Measurements from ENCODE around the gene DMAC2.
A peak's percentile ranks its signal among the peaks of the same experiment; 100 is the strongest.

The DMAC2 gene

GRCh38 chr19:41433171-41433570 is 6.5 kb downstream of the DMAC2 start:
- Mint-ChIP-seq H3K27ac (no peak overlapping the region), H3K4me1 (ENCODE audit: low read depth) (peaks cover 19% of the 10 kb centered on the region), H3K27me3 (no peaks in the 10 kb centered on the region), H3K36me3 (ENCODE audit: low read depth) (peaks cover 81% of the 10 kb centered on the region), H3K9me3 (no peaks in the 10 kb centered on the region), H3K4me3 (no peak overlapping the region)
- DNase-seq: no peak

- Mint-ChIP-seq H3K4me3 (no peak overlapping the region), H3K4me1 (ENCODE audit: low read depth) (peaks cover 26% of the 10 kb centered on the region), H3K27ac (peak overlapping the region; percentile 26), H3K27me3 (no peaks in the 10 kb centered on the region), H3K36me3 (ENCODE audit: low read depth) (peaks cover 67% of the 10 kb centered on the region), H3K9me3 (no peaks in the 10 kb centered on the region)
- DNase-seq: no peak
Measured at GRCh38 chr19:41431426-41432386, 8.0 kb downstream of the DMAC2 start.

GRCh38 chr19:41430922-41431321 is 8.8 kb downstream of the DMAC2 start:
- H3K36me3 Mint-ChIP-seq (ENCODE audit: low read depth): peaks cover 65% of the 10 kb centered on the region
- no peaks in the 10 kb centered on the region for H3K9me3 Mint-ChIP-seq
- peaks cover 27% of the 10 kb centered on the region for H3K4me1 Mint-ChIP-seq (ENCODE audit: low read depth)
- H3K4me3 Mint-ChIP-seq: no peak overlapping the region
- no peaks in the 10 kb centered on the region for H3K27me3 Mint-ChIP-seq
- DNase-seq: no peak
- H3K27ac Mint-ChIP-seq: peak overlapping the region; percentile 26

- peaks cover 27% of the 10 kb centered on the region for H3K4me1 Mint-ChIP-seq (ENCODE audit: low read depth)
- peak overlapping the region; percentile 71 for H3K4me3 Mint-ChIP-seq
- DNase-seq: no peak
- no peaks in the 10 kb centered on the region for H3K27me3 Mint-ChIP-seq
- no peaks in the 10 kb centered on the region for H3K9me3 Mint-ChIP-seq
- peak overlapping the region; percentile 85 for H3K27ac Mint-ChIP-seq
- H3K36me3 Mint-ChIP-seq (ENCODE audit: low read depth): peaks cover 61% of the 10 kb centered on the region
Measured at GRCh38 chr19:41428481-41428859, 11.2 kb downstream of the DMAC2 start.

GRCh38 chr19:41427647-41428480 is 11.8 kb downstream of the DMAC2 start:
- peaks cover 60% of the 10 kb centered on the region for H3K36me3 Mint-ChIP-seq (ENCODE audit: low read depth)

GRCh38 chr19:41426952-41427646 is 12.6 kb downstream of the DMAC2 start, which contains the start of gene B3GNT8:
TSS of gene B3GNT8 (minus strand) at chr19:41427374. CDS start at chr19:41426778, 596 bp downstream.
- Mint-ChIP-seq H3K4me3 (peak within 1 kb of the TSS; percentile 71), H3K27ac (peak within 1 kb of the TSS; percentile 85), H3K9me3 (no peaks in the 10 kb centered on the region), H3K36me3 (ENCODE audit: low read depth) (peaks cover 60% of the 10 kb centered on the region), H3K4me1 (ENCODE audit: low read depth) (peaks cover 27% of the 10 kb centered on the region), H3K27me3 (no peaks in the 10 kb centered on the region)
- DNase-seq: peak; percentile 62

More at GRCh38 chr19:41427647-41428480, 11.8 kb downstream of the DMAC2 start:
- H3K27ac Mint-ChIP-seq: peak overlapping the region; percentile 85
- no peaks in the 10 kb centered on the region for H3K27me3 Mint-ChIP-seq
- H3K9me3 Mint-ChIP-seq: no peaks in the 10 kb centered on the region
- H3K4me3 Mint-ChIP-seq: peak overlapping the region; percentile 71
- peak; percentile 49 for DNase-seq
- peaks cover 27% of the 10 kb centered on the region for H3K4me1 Mint-ChIP-seq (ENCODE audit: low read depth)

- no peaks in the 10 kb centered on the region for H3K27me3 Mint-ChIP-seq
- H3K9me3 Mint-ChIP-seq: no peaks in the 10 kb centered on the region
- peaks cover 27% of the 10 kb centered on the region for H3K4me1 Mint-ChIP-seq (ENCODE audit: low read depth)
- no peak overlapping the region for H3K4me3 Mint-ChIP-seq
- H3K36me3 Mint-ChIP-seq (ENCODE audit: low read depth): peaks cover 59% of the 10 kb centered on the region
- DNase-seq: no peak
- H3K27ac Mint-ChIP-seq: peak overlapping the region; percentile 62
Measured at GRCh38 chr19:41426116-41426841, 13.4 kb downstream of the DMAC2 start.

- Mint-ChIP-seq H3K36me3 (ENCODE audit: low read depth) (peaks cover 57% of the 10 kb centered on the region), H3K27ac (peak overlapping the region; percentile 26), H3K9me3 (no peaks in the 10 kb centered on the region), H3K4me1 (ENCODE audit: low read depth) (peaks cover 24% of the 10 kb centered on the region), H3K27me3 (no peaks in the 10 kb centered on the region), H3K4me3 (no peak overlapping the region)
- no peak for DNase-seq
Measured at GRCh38 chr19:41425174-41426115, 14.3 kb downstream of the DMAC2 start.

- Mint-ChIP-seq H3K4me3 (no peak overlapping the region), H3K9me3 (no peaks in the 10 kb centered on the region), H3K4me1 (ENCODE audit: low read depth) (peaks cover 24% of the 10 kb centered on the region), H3K27me3 (no peaks in the 10 kb centered on the region), H3K27ac (peak overlapping the region; percentile 26), H3K36me3 (ENCODE audit: low read depth) (peaks cover 62% of the 10 kb centered on the region)
- no peak for DNase-seq
Measured at GRCh38 chr19:41424335-41425173, 15.2 kb downstream of the DMAC2 start.

GRCh38 chr19:41422955-41423354 is 16.8 kb downstream of the DMAC2 start:
- Mint-ChIP-seq H3K4me3 (no peak overlapping the region), H3K27ac (no peak overlapping the region), H3K9me3 (no peaks in the 10 kb centered on the region), H3K36me3 (ENCODE audit: low read depth) (peaks cover 65% of the 10 kb centered on the region), H3K4me1 (ENCODE audit: low read depth) (peaks cover 11% of the 10 kb centered on the region), H3K27me3 (no peaks in the 10 kb centered on the region)
- no peak for DNase-seq

GRCh38 chr19:41422456-41422855 is 17.3 kb downstream of the DMAC2 start:
- no peak for DNase-seq
- peak overlapping the region; percentile 29 for H3K27ac Mint-ChIP-seq
- H3K27me3 Mint-ChIP-seq: no peaks in the 10 kb centered on the region
- H3K9me3 Mint-ChIP-seq: no peaks in the 10 kb centered on the region
- no peak overlapping the region for H3K4me3 Mint-ChIP-seq
- H3K36me3 Mint-ChIP-seq (ENCODE audit: low read depth): peaks cover 68% of the 10 kb centered on the region
- peaks cover 6% of the 10 kb centered on the region for H3K4me1 Mint-ChIP-seq (ENCODE audit: low read depth)

GRCh38 chr19:41421973-41422372 is 17.7 kb downstream of the DMAC2 start:
- Mint-ChIP-seq H3K27ac (no peak overlapping the region), H3K4me1 (ENCODE audit: low read depth) (peaks cover 3% of the 10 kb centered on the region), H3K27me3 (no peaks in the 10 kb centered on the region), H3K4me3 (no peak overlapping the region), H3K36me3 (ENCODE audit: low read depth) (peaks cover 71% of the 10 kb centered on the region), H3K9me3 (no peaks in the 10 kb centered on the region)
- no peak for DNase-seq
